Middle frontal gyrus (tissue), 1 donor: ENCODE results near the gene ATP5MC3.
"Not testable (repeated sequence)": the region's sequence is repeated elsewhere in the genome, so short reads cannot be mapped to it uniquely, and the experiment has no call there.

Experiments used
- DNase-seq: peaks from one replicate; pipeline ENCODE4 v3.0.0-alpha.2; 2015; ENCODE audit warnings: low spot score; ENCODE audit errors: extremely low spot score

ATP5MC3 gene

DNA sequence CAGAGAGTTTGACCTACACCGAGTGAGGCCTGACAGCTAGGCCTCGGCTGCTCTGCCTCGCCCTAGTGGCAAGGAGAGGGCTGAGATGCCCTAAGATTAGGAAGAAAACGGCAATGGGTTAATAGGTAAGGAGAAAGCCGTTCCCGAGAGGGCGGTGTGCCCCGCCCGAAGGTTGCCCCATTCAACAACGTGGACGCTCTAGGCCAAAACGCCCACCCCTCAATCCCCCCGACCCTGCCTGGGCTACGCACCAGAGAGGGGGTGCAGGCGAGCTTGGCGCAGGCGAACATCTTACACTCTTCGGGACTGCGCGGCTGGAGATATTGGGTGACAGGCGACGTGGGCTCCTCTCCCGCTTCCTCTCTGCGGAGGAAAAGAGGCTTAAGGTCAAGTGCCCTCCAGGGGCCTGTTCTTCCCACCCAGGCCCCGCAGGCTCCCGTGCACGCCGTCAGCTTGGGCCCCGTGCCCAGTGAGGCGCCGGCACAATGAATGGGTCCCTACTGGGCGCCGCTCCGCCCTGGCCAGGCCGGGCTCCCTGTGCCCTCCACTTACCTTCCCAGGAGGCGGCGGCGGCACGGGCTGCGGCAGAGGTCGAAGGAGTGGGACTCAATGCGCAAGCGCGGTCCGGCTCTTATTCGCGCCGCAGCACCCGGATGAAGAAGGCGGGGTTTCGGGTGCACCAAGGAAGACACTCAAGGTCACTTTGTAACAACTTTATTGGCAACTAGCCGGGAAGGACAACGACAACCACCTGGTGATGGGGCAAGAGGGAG lies at the start of gene ATP5MC3:
Gene ATP5MC3 (minus strand): TSS at position 607 of the 773 bp plus-strand sequence. CDS start 317 bp downstream, at position 290.
- peak; percentile 92 for DNase-seq

DNA sequence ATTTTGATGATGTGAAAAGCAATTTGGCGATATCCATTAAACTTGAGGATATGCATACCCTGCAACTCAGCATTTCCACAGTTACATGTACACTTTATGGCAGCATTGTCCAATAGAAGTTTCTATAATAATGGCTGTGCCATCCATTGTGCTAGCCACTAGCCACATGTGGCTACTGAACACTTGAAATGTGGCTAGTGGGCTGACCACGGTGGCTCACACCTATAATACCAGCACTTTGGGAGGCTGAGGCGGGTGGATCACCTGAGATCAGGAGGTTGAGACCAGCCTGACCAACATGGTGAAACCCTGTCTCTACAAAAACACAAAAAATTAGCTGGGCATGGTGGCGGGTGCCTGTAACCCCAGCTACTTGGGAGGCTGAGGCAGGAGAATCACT lies 47.1 kb upstream of the ATP5MC3 start:
- DNase-seq, result not testable (repeated sequence)

DNA sequence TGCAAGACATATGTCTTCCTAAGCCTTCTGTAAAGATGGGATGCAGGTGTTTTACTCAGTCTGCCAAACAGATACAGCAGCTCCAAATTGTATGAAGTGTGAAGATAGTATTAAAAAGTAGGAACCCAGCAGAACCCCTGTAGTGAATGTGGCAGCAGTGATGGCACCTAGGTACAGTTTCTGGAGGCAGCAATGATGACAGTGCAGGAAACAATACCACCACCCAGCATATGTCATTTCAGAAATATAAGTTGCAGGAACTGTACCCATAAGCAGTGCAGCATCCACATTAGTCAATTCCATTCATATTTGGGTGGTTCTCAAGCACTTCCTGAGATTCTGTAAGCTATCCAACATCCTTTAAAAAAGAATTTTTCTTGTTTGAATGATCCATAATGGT lies 46.7 kb upstream of the ATP5MC3 start:
- no peak for DNase-seq

DNA sequence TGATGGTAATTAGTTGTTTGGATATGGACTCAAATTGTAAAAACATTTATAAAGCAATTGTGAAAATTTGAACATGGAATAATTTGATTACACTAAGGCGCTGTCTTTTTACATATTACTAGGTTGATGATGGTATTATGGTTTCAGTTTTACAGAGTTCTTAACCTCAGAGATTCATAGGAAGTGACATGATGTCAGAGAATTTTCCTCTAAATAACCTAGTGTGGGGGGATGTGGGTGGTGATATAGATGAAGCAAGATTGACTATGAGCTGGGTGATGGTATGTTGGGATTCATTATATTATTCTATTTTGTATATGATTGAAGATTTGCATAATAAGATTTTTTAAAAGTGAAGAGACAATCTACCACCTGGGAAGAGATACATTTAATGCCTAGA lies 45.9 kb upstream of the ATP5MC3 start:
- no peak for DNase-seq

DNA sequence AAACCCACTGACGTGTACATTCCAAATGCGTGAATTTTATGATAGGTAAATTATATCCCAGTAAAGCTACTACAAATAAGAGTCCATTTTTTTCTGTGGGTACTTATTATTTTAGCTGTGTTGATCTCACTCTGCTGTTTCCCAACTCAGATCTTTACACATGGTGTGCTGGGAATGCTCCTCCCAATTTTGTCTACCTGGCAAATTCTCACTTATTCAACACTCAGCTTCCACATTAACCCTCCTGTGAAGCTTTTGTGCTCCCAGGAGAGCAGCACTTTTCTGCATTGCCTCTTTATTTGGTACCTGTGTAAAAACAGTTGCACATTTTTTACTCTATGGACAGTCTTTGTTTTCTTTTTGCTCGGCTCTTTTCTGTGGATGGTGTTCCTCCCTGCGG lies 38.6 kb upstream of the ATP5MC3 start:
- DNase-seq, result no peak

DNA sequence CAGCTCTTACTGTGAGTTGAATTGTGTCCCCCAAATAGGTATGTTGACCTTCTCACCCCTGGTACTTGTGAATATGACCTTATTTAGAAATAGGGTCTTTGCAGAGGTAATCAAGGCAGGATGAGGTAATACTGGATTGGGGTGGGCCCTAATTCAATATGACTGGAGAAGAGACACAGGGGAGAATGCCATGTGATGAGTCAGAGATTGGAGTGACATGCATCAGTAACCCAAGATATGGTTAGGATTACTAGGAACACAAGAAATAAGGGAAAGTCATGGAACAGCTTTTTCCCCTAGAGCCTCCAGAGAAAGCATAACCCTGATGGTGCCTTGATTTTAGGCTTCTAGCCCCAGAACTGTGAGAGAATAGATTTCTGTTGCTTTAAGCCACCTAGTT lies 37.0 kb upstream of the ATP5MC3 start:
- no peak for DNase-seq

DNA sequence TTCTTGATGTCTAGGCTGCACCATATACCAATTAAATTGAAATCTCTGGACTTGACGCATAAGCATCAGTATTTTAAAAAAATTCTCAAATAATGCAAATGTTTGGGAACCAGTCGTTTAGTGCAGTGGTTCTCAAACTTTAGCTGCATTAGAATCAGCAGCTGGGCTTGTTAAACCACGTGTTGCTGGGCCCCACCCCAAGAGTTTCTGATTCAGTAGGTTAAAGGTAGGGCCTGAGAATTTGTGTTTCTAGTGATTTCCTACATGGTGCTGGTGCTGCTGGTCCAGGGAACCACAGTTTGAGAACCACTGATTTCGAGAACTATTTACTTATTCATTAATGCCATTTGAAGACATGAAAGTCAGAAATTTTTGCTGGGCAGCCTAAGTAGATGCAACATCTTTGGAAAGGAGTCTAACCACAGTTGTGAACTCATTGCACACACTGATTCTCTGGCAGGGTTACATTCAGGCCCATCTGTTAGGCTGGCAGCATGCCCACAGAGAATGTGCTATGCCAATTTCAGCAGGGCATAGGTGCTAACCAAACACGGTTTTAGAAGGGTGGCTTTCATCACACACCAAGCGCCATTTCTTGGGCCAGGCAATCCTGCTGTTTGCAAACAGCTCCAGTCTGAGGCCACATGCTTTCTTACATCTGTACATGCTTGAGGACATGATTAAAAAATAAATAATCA lies 26.4 kb upstream of the ATP5MC3 start:
- DNase-seq, result peak; percentile 47

DNA sequence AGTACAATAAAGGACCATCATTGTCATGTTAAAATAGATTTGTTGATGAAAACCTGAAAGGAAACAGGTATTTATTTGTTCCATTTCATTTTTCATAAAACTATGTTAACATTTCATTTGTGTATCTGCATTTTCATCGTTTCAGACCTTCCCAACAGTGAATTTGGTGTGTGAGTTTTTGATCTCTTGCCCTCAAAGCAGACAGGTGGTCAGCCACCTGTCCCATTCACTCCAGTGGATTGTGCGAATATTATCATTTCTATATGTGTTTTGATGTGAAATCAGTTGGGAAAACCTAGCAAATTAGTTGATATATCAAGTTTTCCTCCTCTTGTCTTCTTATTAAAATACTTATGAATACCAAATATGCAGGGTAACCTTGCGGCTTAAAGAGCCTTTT lies 25.4 kb upstream of the ATP5MC3 start:
- DNase-seq, result no peak

DNA sequence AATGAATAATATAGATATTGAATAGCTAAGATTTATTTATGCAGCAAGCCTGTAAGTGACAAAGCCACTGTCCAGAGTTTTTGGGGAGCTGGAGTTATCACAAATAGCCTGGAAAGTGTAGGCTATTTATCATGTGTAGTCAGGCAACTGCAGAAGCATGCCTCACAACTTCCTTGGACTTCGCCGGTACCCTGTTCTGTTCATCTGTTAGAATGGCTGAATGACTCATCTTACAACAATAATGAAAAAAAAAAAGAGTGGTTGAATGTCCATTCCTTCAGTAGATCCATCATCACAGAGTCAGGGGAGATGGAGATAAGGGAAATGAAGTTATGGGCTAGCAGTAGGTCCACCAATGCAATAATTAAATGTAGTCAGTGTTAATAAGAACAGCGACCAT lies 24.0 kb upstream of the ATP5MC3 start:
- DNase-seq, result no peak

DNA sequence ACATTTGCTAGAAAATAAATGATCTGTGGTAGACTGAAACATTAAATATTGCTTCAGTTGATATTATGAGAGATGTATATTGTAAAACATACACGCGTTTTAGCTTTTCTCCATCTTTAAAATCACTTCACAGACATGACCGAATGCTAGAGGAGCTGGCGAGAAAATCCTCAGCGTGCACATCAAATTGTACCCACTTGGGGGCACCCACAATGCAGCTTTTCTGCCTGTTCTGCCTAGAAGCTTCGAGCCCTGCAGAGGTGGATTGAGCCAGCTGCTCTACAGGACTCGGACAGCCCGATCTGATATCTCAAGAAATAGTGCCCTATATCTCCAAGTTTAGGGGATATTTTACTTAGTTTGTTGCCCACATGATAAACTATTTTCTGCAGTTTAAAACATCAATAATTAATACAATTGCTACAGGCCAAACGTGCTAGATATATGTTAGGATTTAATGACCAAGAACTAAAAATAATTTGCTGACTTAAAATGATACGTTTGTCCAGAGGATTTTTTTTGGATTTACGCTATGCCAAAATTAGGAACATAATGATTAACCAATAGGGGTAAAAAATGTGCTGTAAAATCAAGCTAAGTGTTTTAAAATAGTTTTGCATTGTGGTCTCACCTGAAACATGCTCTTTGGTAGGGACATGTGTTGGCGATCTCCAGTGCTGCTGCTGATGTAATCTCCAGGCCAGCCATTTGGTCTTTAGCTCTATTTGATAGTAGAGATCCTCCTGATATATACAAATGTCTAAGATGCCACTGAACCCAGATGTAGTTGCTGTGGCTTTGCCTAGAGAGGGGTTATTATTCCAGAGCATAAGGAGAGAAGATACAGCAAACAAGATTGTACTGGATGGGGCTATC lies 22.3 kb upstream of the ATP5MC3 start:
- no peak for DNase-seq

DNA sequence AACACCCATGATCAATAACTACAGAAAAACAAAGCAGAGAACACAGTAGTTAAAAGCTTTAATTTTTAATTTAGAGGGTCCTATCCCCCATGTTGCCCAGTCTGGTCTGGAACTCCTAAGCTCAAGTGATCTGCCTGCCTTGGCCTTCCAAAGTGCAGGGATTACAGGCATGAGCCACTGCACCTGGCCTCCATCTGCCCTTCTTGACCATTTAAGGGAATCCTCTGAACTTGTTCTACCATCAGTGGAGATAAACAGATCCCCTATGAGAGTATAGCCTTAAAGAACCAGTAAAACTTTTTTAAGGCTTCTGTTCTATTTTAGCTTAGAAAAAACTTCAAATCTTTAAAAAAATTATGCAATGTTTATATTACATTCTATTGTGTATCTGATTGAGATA lies 13.5 kb upstream of the ATP5MC3 start:
- DNase-seq, result no peak

DNA sequence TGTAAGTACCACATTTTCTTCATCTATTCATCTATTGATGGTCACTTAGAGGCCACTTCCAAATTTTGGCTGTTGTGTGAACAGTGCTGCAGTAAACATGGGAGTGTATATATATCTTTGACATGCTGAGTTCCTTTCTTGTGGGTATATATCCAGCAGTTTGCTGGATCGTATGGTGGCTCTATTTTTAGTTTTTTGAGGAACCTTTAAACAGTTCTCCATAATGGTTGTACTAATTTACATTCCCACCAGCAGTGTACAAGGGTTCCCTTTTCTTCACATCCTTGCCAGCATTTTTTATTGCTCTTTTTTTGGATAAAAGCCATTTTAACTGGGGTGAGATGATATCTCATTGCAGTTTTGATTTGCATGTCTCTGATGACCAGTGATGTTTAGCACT lies 7.3 kb upstream of the ATP5MC3 start:
- DNase-seq, result no peak

DNA sequence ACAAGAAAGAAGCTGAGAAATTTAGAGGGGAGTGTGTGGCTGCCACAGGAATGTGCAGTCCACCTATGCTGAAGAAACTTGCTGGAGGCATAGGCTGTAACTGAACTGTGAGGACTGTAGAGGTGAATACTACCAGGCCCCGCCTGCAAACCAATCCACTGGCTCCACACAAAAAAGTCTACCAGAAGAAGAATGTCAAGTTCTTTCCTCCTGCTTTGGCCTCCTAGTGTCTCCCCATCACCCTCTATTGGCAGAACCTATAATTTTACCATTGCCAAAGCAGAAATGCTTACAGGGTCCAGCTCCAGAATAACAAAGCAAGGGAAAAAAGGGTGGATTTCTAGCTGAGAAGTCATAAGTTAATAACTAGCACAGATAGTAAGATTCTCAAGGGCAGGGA lies 5.9 kb upstream of the ATP5MC3 start:
- DNase-seq, result no peak

DNA sequence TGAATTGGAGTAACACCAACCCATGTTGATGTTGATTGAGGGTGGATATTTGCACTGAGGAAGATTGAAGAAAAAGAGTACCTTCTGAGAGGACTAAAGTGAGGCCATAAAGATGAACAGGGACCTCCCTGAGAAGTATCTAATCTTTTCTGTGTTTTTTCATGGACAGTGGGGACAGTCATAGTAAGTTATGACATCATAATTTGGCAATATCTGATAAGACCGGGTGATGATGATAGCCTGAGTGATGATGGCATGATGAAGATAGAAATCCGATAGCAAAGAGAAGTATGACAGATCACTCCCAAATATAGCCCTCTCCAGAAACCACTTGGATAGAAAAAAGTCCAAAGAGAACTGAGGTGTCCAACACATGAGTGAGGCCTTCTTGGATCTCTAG lies 2.2 kb upstream of the ATP5MC3 start:
- DNase-seq, result no peak

DNA sequence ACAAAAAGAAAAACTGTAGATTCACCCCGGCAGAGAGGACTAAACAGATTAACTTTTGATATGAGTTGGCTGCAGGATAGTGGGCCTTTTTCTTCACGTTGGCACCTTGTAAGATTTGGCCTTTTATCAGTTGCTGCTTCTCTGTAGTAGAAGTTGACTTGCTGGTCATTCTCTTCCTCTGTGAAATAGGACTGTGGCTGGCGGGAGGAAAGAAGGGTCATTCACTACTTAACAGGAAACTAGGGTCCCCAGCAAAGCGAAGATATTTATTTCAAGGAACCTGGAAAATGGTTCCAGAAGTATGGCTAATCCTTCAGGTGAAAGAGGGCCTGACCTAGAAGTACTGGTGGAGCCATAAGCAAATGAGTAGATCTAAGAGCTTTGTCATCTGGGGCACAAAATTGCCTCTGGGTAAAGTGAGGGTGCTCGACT lies 383 bp upstream of the ATP5MC3 start:
- DNase-seq, result no peak

DNA sequence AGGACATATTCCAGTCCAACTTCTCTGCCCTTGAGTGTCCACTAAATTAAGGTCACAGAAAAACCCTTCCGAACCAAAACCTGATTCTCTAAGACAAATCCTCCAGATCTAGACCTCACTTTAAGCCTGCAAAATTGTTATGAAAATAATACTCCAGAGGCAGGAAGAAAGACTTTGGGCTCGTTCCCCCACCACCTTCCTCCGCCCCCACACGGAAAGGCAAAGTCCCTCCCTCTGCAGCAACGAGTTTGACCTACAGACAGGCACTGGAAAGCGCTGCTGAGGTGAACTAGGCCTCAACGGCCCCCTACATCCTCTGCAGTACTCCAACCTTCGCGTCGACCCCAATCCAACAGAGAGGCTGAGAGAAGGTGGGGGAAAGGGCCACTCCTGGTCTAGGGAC lies 808 bp downstream of the ATP5MC3 start:
- no peak for DNase-seq

DNA sequence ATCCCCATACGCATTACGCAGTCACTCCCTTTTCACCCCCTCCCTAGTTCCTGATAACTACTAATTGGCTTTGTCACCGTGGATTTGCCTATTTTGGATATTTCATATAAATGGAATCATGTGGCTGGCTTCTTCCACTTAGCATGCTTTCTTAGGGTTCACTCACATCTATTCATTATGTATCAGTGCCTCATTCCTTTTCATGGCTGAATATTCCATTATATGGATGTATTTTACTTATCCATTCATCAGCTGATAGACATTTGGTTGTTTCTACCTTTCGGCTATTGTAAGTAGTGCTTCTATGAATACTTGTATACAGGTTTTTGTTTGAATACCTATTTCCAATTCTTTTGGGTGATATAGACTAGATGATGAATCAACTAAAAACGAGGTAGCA lies 4.9 kb downstream of the ATP5MC3 start:
- DNase-seq, result no peak

DNA sequence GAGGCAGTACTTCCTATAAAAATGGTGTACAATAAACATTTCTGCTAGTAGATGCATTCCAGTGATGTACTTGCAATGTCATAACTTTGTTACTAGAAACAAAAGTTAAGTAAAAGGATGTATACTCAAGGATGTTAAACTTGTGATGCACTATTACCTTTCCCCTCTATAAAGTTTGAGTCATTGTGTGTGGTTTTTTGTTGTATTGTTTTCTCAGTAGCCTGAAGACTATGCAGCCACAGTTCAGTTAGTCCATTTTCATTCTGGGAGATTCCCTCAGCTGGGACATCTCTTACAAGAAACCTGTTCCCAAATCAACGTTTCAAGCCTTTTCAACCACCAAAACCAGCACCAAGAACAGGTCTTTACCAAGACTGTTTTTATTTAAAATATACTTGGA lies 5.6 kb downstream of the ATP5MC3 start:
- no peak for DNase-seq

DNA sequence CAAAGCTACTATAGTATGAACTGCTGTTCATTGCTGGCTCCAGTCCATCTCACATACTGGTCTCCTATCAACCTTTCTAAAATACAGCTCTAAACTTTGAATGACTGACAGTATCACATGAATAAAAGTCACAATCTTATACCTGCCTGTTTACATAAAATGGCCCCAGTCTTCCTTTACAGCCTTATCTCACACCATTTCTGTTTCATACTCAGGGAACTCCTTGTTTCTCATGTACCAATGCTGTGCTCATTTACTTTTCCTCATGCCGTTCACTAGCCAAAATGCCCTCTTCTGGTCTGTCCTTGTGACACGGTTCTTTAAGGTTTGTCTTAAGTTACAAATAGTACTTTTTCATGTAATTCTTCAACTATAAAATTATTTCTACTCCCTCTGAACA lies 6.2 kb downstream of the ATP5MC3 start:
- DNase-seq, result no peak

DNA sequence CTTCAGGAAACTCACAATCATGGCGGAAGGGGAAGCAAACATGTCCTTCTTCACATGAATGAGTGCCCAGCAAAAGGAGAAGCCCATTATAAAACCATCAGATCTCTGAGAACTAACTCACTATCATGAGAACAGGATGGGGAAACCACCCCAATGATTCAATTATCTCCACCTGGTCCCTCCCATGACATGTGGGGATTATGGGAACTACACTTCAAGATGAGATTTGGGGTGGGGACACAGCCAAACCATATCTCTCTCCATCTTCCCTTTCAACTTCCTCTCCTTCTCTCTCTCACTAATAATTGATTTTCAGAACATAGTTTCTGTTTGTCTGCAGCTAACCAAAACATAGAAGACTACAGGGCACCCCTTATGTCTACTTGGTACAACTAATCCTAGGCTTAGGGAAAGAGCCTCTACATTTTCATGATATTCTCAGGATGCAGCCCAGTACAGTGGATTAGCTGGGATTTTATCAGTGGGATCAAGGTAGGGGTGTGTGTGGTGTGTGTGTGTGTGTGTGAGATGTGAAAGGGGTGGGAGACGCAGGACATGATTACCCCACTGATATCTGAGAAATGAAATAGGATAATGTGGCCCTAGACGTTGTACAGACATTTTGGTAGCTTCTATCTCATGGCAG lies 10.7 kb downstream of the ATP5MC3 start:
- no peak for DNase-seq

DNA sequence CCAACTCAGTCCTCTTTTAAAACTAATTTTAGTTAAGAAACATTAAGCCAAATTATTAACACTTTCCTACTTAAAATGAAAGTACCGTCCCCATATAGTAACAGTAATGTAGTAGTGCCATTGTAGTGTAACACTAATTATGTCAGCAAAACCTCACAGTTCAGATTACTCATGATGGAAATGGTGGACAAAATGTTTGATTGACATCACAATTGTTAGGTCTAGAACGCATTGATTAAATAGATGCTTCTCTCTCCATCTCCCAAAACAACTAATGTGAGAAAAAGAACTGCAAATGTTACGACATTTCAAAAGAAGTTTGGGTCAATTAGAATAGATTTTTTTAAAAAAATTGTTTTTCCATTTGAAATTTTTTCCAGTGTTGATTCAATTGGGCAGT lies 12.3 kb downstream of the ATP5MC3 start:
- no peak for DNase-seq

DNA sequence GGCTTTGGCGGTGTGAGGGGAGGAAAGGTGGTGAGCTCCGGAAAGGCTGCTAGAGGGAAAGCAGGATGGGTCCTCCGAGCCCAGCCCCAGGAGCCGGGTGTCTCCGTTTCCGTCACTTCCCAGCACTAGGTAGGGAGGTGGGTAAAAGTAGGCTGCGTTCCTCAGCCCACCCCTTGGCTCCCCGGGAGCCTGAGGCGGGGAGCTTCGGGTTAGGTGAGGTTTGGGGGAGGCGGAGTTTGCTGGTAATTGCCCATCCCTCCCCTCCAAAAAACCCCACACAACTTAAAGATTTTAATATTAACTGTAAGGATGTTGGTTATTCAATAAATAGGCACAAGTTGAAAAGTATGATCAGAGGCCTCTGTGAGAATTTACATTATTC lies 13.0 kb downstream of the ATP5MC3 start:
- no peak for DNase-seq
